Measurements from ENCODE around the gene GPC6.

DNA sequence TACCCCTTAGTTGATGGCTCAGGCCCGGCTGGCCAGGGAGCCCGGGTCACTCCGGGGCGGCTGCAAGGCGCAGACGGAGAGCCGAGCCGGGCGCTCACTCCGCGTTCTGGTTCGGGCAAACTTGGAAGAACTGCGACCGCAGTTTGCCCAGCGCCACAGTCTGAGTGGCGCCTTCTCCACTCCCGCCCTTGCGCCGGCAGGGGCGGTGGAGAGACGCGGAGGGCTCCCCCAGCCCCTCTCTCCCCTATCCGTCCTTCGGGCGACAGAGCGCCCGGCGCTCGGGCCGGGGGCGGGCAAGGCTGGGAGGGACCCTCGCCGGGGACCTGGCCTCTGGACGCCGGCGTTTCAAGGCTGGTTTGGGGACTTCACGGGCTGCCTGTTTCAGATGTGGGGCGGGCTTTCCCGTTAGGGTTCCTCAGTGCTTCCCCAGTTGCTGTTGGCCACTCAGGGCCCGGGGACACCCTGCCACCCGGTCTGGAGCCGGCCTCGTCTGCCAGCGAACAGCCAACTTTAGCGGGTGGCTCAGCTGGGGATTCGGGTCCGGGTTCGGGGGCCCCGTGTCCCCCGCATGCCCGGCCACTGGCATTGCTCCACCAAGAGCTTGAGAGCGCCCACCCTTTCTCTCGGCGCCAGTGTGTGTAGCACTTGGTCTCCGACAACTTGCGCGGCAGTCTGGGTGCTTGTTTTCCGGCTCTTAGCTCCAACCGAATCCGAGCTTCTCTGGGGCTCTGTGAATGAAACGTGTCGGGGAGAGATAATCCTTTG is 1.5 kb downstream of the GPC6 start:
- TF ChIP-seq, protein P1, sequence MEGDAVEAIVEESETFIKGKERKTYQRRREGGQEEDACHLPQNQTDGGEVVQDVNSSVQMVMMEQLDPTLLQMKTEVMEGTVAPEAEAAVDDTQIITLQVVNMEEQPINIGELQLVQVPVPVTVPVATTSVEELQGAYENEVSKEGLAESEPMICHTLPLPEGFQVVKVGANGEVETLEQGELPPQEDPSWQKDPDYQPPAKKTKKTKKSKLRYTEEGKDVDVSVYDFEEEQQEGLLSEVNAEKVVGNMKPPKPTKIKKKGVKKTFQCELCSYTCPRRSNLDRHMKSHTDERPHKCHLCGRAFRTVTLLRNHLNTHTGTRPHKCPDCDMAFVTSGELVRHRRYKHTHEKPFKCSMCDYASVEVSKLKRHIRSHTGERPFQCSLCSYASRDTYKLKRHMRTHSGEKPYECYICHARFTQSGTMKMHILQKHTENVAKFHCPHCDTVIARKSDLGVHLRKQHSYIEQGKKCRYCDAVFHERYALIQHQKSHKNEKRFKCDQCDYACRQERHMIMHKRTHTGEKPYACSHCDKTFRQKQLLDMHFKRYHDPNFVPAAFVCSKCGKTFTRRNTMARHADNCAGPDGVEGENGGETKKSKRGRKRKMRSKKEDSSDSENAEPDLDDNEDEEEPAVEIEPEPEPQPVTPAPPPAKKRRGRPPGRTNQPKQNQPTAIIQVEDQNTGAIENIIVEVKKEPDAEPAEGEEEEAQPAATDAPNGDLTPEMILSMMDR (IDR thresholded peaks at IDR 0.05) = peak; percentile 59
- no peak; the same call in 1 of the 2 replicates for TF ChIP-seq RFX5 (IDR thresholded peaks at IDR 0.05; ENCODE audit: low read length)
- TF ChIP-seq POLR2AphosphoS5 (IDR thresholded peaks at IDR 0.05; ENCODE audit: low read depth, low read length) = no peak
- TF ChIP-seq, protein P2, sequence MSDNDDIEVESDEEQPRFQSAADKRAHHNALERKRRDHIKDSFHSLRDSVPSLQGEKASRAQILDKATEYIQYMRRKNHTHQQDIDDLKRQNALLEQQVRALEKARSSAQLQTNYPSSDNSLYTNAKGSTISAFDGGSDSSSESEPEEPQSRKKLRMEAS (IDR thresholded peaks at IDR 0.05; ENCODE audit: low read depth) = peak; percentile 63; the same call in 1 of the 2 replicates
